Duodenal mucosa (tissue), 2 donors: ENCODE measurements around the gene CAGE1.
"Not testable (repeated sequence)": the region's sequence is repeated elsewhere in the genome, so short reads cannot be mapped to it uniquely, and the experiment has no call there.

Experiments used
- H3K27ac ChIP-seq: one replicate; pipeline ENCODE4 v1.7.0; 2013; ENCODE audit warnings: low read depth, low read length
- H3K27me3 ChIP-seq, 2 donors: one replicate each; pipeline ENCODE4 v1.7.0; 2013; ENCODE audit warnings: low read length in 2 of 2, control low read depth in 1 of 2; ENCODE audit not compliant: insufficient read depth in 2 of 2, control insufficient read depth in 1 of 2
- H3K36me3 ChIP-seq, 2 donors: one replicate each; pipeline ENCODE4 v1.7.0; 2013; ENCODE audit warnings: low read length in 2 of 2, control low read depth in 1 of 2; ENCODE audit not compliant: insufficient read depth in 2 of 2, control insufficient read depth in 1 of 2
- H3K4me1 ChIP-seq, 2 donors: one replicate each; pipeline ENCODE4 v1.7.0; 2013; ENCODE audit warnings: low read length in 2 of 2, control low read depth in 1 of 2; ENCODE audit not compliant: insufficient read depth in 2 of 2, control insufficient read depth in 1 of 2
- H3K4me3 ChIP-seq, 2 donors: one replicate each; pipeline ENCODE4 v1.7.0; 2013; ENCODE audit warnings: low read length in 2 of 2, low read depth in 1 of 2
- H3K9ac ChIP-seq, 2 donors: one replicate each; pipeline ENCODE4 v1.7.0; 2013; ENCODE audit warnings: low read length in 2 of 2, low read depth in 1 of 2
- H3K9me3 ChIP-seq, 2 donors: one replicate each; pipeline ENCODE4 v1.7.0; 2013; ENCODE audit warnings: low read length in 2 of 2, control low read depth in 1 of 2; ENCODE audit not compliant: control insufficient read depth in 1 of 2

The CAGE1 gene

GRCh38 chr6:7381092-7381491 lies 8.4 kb downstream of the CAGE1 start:
- Histone ChIP-seq H3K9me3 (no peaks in the 10 kb centered on the region), H3K36me3 (no peaks in the 10 kb centered on the region), H3K9ac (no peak overlapping the region), H3K4me3 (no peak overlapping the region), H3K27me3 (no peaks in the 10 kb centered on the region), H3K27ac (no peak overlapping the region), H3K4me1 (no peaks in the 10 kb centered on the region)

- Histone ChIP-seq H3K9ac (no peak overlapping the region), H3K4me3 (no peak overlapping the region), H3K27me3 (no peaks in the 10 kb centered on the region), H3K36me3 (no peaks in the 10 kb centered on the region), H3K9me3 (no peaks in the 10 kb centered on the region), H3K27ac (no peak overlapping the region), H3K4me1 (peaks cover 0 to 3% of the 10 kb centered on the region in 2 donors)
Measured at GRCh38 chr6:7378740-7379139, 10.8 kb downstream of the CAGE1 start.

GRCh38 chr6:7377961-7378360 lies 11.6 kb downstream of the CAGE1 start:
- no peaks in the 10 kb centered on the region for H3K9me3 ChIP-seq
- no peaks in the 10 kb centered on the region for H3K27me3 ChIP-seq
- peaks cover 0 to 6% of the 10 kb centered on the region in 2 donors for H3K4me1 ChIP-seq
- no peak overlapping the region for H3K9ac ChIP-seq
- no peak overlapping the region for H3K27ac ChIP-seq
- no peaks in the 10 kb centered on the region for H3K36me3 ChIP-seq
- no peak overlapping the region for H3K4me3 ChIP-seq

- no peak overlapping the region for H3K9ac ChIP-seq
- no peaks in the 10 kb centered on the region for H3K9me3 ChIP-seq
- H3K4me1 ChIP-seq = peaks cover 0 to 6% of the 10 kb centered on the region in 2 donors
- no peak overlapping the region for H3K27ac ChIP-seq
- no peaks in the 10 kb centered on the region for H3K36me3 ChIP-seq
- H3K27me3 ChIP-seq = no peaks in the 10 kb centered on the region
- H3K4me3 ChIP-seq = no peak overlapping the region
Measured at GRCh38 chr6:7373739-7374138, 15.8 kb downstream of the CAGE1 start.

- no peak overlapping the region for H3K27ac ChIP-seq
- H3K36me3 ChIP-seq = no peaks in the 10 kb centered on the region
- H3K4me1 ChIP-seq = no peaks in the 10 kb centered on the region
- H3K9ac ChIP-seq = no peak overlapping the region
- no peak overlapping the region for H3K4me3 ChIP-seq
- H3K9me3 ChIP-seq = no peaks in the 10 kb centered on the region
- H3K27me3 ChIP-seq = no peaks in the 10 kb centered on the region
Measured at GRCh38 chr6:7367408-7367807, 22.1 kb downstream of the CAGE1 start.

- H3K9ac ChIP-seq, H3K36me3 ChIP-seq, H3K4me3 ChIP-seq, H3K9me3 ChIP-seq, H3K27ac ChIP-seq, H3K4me1 ChIP-seq, H3K27me3 ChIP-seq: not testable (repeated sequence)
Measured at GRCh38 chr6:7351916-7352315, 37.6 kb downstream of the CAGE1 start.

- H3K4me1 ChIP-seq, H3K4me3 ChIP-seq, H3K27me3 ChIP-seq, H3K9me3 ChIP-seq, H3K27ac ChIP-seq, H3K36me3 ChIP-seq, H3K9ac ChIP-seq: not testable (repeated sequence)
Measured at GRCh38 chr6:7350591-7350990, 39.0 kb downstream of the CAGE1 start.

- H3K27ac ChIP-seq, H3K4me1 ChIP-seq: not testable (repeated sequence)
Measured at GRCh38 chr6:7347551-7347997, 42.0 kb downstream of the CAGE1 start.

GRCh38 chr6:7344773-7345450 lies 44.6 kb downstream of the CAGE1 start:
- H3K27me3 ChIP-seq, H3K9ac ChIP-seq, H3K9me3 ChIP-seq, H3K27ac ChIP-seq, H3K4me1 ChIP-seq, H3K36me3 ChIP-seq, H3K4me3 ChIP-seq: not testable (repeated sequence)

More at GRCh38 chr6:7347551-7347997, 42.0 kb downstream of the CAGE1 start:
- not testable (repeated sequence) for H3K36me3 ChIP-seq, H3K4me3 ChIP-seq, H3K9me3 ChIP-seq, H3K27me3 ChIP-seq, H3K9ac ChIP-seq

- Histone ChIP-seq H3K27me3 (no peaks in the 10 kb centered on the region), H3K27ac (no peak overlapping the region), H3K4me1 (no peaks in the 10 kb centered on the region), H3K9me3 (no peaks in the 10 kb centered on the region), H3K4me3 (no peak overlapping the region), H3K9ac (no peak overlapping the region), H3K36me3 (no peaks in the 10 kb centered on the region)
Measured at GRCh38 chr6:7343546-7344475, 45.7 kb downstream of the CAGE1 start.
